Esophagus (tissue), 2 donors: Measurements from ENCODE around the gene PPP1R9B. TPM values are rescaled to one million over a fixed set of nuclear protein-coding genes. Genes with fewer than 3 reads are reported as not detected.
A peak's percentile ranks its signal among the peaks of the same experiment; 100 is the strongest.

Source experiments
- H3K27ac ChIP-seq, 2 donors: one replicate each; pipeline ENCODE4 v1.5.1; 2013; ENCODE audit warnings: low read depth in 2 of 2, mild to moderate bottlenecking in 2 of 2, inconsistent platforms in 1 of 2, low read length in 1 of 2, moderate library complexity in 1 of 2
- H3K27me3 ChIP-seq, 2 donors: one replicate each; pipeline ENCODE4 v1.6.1; 2013; ENCODE audit warnings: low read length in 2 of 2, control low read depth in 1 of 2, mild to moderate bottlenecking in 1 of 2; ENCODE audit not compliant: insufficient read depth in 2 of 2, control insufficient read depth in 1 of 2
- H3K36me3 ChIP-seq, 2 donors: one replicate each; pipeline ENCODE4 v1.6.1; 2013; ENCODE audit warnings: low read length in 1 of 2; ENCODE audit not compliant: control insufficient read depth in 2 of 2, insufficient read depth in 2 of 2
- H3K4me1 ChIP-seq, 2 donors: one replicate each; pipeline ENCODE4 v1.6.1; 2013; ENCODE audit warnings: low read length in 1 of 2; ENCODE audit not compliant: control insufficient read depth in 2 of 2, insufficient read depth in 2 of 2
- H3K4me3 ChIP-seq, 2 donors: one replicate each; pipeline ENCODE4 v1.5.1; 2013; ENCODE audit warnings: low read length in 2 of 2, mild to moderate bottlenecking in 2 of 2, low read depth in 1 of 2, moderate library complexity in 1 of 2
- H3K9me3 ChIP-seq, 2 donors: one replicate each; pipeline ENCODE4 v1.6.1; 2013; ENCODE audit warnings: mild to moderate bottlenecking in 2 of 2, low read depth in 1 of 2, low read length in 1 of 2, moderate library complexity in 1 of 2; ENCODE audit not compliant: control insufficient read depth in 2 of 2, insufficient read depth in 1 of 2
- WGBS, 2 donors: extraction: QIAGEN DNeasy Blood & Tissue Kit; methylation state at CpG; one replicate each; pipeline ENCODE4 v1.1.7; 2013; 5-methylcytosine and 5-hydroxymethylcytosine counted together
- polyA plus RNA-seq, 2 donors: library from polyadenylated mRNA; stranded (reverse); fragments of 200-250 nt; gene quantifications; one replicate each; pipeline ENCODE4 v1.2.3, GENCODE V29; 2013
- donor health status: healthy with polysubstance abuse.
- donor health status: Bipolar disorder and iron deficiency.

Gene PPP1R9B
- polyA plus RNA-seq, 2 donors = 15.4 to 31.3 TPM

DNA sequence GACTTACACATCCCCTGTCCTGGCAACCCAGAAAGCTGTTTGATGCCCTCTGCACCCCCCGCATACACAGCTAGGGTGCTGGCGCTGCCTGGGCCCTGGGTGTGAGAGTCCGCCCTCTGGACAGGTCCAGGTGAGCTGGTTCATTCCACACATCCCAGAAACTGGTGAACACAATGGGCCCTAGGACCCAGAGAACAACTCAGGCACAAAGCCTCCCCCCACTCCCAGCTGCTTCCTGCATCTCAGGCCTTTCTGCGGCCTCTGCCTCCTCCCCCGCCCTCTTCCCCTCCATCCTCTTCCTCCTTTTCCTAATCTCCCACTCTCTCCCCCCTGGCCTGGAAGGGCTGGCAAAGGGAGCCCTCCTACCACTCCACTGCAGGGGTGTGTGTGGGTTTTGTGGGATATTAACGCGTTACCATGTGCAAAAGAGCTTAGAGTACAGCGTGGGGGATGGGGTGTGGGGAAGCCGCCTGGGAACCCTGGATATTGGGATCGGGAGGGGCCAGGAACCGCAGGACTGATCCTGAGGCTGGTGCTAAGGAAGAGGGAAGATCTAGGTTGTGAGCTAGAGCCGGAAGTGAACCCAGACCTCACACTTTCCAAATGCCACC lies 1.6 kb upstream of the PPP1R9B start:
- Histone ChIP-seq H3K27me3 (no peaks in the 10 kb centered on the region), H3K4me3 (peak overlapping the region; percentile 26 to 81), H3K36me3 (peaks cover 0 to under 1% of the 10 kb centered on the region in 2 donors), H3K9me3 (no peaks in the 10 kb centered on the region), H3K27ac (peak overlapping the region; percentile 82 to 91), H3K4me1 (peaks cover 11 to 20% of the 10 kb centered on the region in 2 donors)
- WGBS, 2 donors = 1% methylated on average over 11 to 12 of the region's 12 CpGs

DNA sequence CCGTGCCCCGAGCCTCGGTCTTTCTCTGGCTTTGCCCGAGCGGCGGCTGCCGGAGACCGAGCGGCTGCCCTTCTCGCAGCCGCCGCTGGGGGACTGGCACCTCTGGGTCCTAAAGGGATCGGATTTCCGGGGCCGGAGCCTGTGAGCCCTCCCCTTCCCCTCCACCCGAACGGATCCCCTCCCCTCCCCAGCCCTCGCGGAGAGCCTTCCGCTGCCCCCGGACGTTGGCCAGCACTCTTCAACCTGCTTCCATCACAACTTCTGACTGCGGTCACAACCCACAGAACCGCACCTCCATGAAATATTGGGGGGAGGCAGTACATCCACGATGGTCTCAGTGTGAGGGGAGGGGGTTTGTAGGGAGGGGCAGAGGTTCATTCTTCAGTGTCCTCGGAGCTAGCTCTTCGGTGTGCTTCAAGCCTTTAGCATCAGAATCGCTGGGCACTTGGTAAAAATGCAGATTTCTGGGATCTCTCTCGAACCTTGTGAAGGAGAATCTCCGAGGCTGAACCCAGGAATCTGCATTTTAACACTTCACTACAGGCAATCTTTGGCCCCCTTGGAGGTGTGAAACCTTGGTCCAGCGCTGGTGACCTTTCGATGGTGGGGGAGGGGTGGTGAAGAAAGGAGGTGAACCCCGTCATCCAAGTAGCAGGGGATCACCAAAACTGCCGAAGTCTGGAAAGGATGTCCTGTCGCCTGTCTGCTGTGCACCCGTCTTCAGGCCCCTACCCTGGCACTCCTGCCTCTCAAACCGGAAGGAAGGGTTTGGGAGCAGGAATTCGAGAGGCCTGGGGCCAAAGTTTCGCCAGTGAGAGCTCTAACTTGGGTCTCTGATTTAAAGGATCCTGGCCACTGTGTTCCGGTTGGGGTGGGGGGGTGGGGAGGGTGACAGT lies 812 bp upstream of the PPP1R9B start:
- H3K27me3 ChIP-seq = no peaks in the 10 kb centered on the region
- 0 to 1% methylated on average over 29 to 40 of the region's 40 CpGs for WGBS, 2 donors
- H3K4me3 ChIP-seq = peak overlapping the region; percentile 75 to 81
- peaks cover 13 to 28% of the 10 kb centered on the region in 2 donors for H3K4me1 ChIP-seq
- H3K36me3 ChIP-seq = peaks cover 0 to 2% of the 10 kb centered on the region in 2 donors
- no peaks in the 10 kb centered on the region for H3K9me3 ChIP-seq
- peak overlapping the region; percentile 82 to 91 for H3K27ac ChIP-seq

DNA sequence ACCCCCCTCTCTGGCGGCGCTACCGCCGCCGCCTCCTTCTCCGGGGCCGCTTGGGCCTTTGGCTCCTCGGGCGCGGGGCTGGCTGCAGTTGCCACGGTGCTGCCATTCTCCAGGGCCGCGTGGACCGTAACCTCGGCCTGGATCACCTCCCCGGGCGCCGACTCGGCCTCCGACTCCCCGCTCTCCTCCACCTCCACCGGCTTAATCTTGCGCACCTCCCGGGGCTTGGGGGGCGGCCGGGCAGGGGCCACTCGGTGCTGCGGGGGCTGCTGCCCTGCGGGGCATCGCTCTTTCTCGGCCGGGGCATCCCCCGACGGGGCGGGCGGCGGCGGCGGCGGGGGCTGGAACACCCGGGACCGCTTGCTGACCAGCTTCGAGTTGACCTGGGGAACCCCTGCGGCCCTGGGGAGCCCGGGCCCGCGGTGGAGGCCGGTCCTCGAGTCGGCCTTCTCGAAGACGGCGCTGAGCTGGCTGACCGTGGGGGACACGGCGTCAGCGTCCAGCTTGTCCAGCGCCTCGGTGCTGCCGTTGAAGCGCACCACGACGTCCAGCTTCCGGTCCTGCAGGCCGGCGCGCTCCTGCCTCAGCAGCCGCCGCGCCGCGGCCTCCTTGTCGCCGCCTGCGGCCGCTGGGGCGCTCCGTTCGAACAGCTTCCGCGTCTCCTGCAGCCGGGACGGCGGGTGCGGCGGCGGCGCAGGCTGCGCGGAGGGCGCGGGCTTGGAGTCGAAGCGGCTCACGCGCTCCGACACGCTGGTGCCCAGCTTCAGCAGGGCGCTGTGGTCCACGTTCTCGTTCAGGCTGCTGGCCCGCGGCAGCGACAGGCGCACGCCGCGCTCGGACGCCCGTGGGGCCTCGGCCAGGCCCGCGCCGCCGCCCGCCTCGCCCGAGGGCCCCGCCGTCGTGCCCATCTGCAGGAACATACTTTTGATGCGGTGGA lies 792 bp downstream of the PPP1R9B start:
- H3K36me3 ChIP-seq = peaks cover under 1 to 6% of the 10 kb centered on the region in 2 donors
- H3K4me3 ChIP-seq = peak overlapping the region; percentile 75 to 81
- H3K27me3 ChIP-seq = no peaks in the 10 kb centered on the region
- 1% methylated on average over 84 to 123 of the region's 123 CpGs for WGBS, 2 donors
- peaks cover 22 to 43% of the 10 kb centered on the region in 2 donors for H3K4me1 ChIP-seq
- H3K9me3 ChIP-seq = no peaks in the 10 kb centered on the region
- H3K27ac ChIP-seq = peak overlapping the region; percentile 82 to 91

DNA sequence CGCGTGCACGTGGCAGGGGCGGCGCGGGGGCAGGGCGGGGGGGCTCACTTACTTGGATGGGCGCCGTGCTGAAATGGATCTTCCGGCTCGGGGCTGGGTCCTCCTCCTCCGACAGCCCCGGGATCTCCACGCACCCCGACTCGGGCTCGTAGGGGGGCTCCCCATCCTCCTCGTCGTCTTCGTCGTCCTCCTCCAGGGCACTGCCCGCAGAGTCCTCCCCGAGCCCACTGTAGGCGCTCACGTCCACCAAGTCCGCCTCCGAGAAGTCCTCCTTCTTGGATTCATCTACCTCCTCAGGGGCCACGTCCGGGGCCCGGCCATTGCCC lies 1.4 kb downstream of the PPP1R9B start:
- Histone ChIP-seq H3K9me3 (no peaks in the 10 kb centered on the region), H3K36me3 (peaks cover 3 to 13% of the 10 kb centered on the region in 2 donors), H3K4me1 (peaks cover 22 to 48% of the 10 kb centered on the region in 2 donors), H3K27ac (peak overlapping the region; percentile 82 to 91), H3K27me3 (no peaks in the 10 kb centered on the region), H3K4me3 (peak overlapping the region; percentile 75 to 81)
- 0 to 1% methylated on average over 21 to 30 of the region's 30 CpGs for WGBS, 2 donors

DNA sequence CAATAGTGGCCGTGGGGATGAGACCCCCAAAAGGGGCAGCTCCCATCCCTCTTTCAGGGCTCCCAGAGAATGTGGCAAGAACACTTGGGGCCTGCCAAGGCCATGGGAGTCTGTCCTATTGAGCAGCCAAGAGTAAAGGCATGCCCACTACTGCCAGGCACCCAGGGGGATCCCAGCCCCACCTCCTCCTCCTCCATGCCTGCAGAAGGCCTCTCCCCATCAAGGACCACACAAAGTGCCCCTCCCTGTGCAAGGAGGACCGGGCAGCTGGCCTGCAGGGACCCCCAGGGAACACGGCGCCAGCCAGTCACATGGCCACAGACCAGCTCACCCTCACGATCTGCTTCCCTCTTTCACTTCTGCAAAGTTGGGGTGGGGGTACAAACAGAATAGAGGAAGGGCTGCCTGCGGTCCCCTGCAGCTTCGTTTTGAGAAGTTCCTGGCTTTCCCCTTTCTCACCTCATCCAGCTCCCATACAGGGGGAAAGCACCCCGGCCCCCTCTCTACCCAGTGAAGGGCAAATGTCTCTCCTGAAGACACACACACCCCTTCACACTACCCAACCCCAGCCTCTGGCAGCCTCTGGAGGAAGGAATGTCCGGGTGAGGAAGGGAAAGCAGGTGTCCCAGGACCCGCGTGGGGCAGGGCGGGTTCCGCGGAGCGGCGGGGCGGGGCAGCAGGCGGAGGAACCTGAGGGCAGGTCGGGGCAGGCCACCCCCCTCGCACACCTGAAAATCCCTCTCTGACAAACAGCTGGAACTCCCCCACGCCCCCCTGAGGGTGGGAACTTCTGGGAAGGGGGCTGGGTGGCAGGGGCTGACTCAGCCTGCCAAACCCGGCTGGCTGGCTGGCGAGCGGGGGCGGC lies 2.0 kb downstream of the PPP1R9B start:
- 1 to 2% methylated on average over 18 to 25 of the region's 25 CpGs for WGBS, 2 donors
- Histone ChIP-seq H3K27me3 (no peaks in the 10 kb centered on the region), H3K4me1 (peaks cover 22 to 44% of the 10 kb centered on the region in 2 donors), H3K27ac (peak overlapping the region; percentile 82 to 91), H3K9me3 (no peaks in the 10 kb centered on the region), H3K4me3 (peak overlapping the region; percentile 75 to 81), H3K36me3 (peaks cover 7 to 17% of the 10 kb centered on the region in 2 donors)

DNA sequence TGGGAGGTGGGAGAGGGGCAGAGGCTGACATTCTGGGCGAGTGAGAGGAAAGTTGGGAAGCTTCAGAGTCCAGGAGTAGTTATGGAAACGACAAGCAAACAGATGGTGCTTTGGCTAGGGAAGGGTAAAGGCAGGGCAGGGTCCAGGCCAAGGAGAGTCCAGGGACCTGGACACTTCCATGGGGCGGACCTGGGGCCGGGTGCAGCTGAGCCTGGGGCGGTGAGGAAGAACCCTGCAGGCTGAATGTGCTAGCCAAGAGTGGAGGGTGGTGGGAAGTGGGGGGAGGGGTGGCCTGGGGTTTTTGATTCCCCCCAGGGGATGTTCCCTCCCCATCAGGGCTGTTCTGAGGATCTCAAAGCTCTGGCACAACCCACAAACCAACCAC lies 2.6 kb downstream of the PPP1R9B start:
- Histone ChIP-seq H3K36me3 (peaks cover 11 to 23% of the 10 kb centered on the region in 2 donors), H3K27ac (peak overlapping the region; percentile 82 to 91), H3K4me1 (peaks cover 22 to 47% of the 10 kb centered on the region in 2 donors), H3K27me3 (no peaks in the 10 kb centered on the region), H3K9me3 (no peaks in the 10 kb centered on the region), H3K4me3 (peak overlapping the region; percentile 75 to 81)
- 4 to 13% methylated on average over 5 of the region's 5 CpGs for WGBS, 2 donors

DNA sequence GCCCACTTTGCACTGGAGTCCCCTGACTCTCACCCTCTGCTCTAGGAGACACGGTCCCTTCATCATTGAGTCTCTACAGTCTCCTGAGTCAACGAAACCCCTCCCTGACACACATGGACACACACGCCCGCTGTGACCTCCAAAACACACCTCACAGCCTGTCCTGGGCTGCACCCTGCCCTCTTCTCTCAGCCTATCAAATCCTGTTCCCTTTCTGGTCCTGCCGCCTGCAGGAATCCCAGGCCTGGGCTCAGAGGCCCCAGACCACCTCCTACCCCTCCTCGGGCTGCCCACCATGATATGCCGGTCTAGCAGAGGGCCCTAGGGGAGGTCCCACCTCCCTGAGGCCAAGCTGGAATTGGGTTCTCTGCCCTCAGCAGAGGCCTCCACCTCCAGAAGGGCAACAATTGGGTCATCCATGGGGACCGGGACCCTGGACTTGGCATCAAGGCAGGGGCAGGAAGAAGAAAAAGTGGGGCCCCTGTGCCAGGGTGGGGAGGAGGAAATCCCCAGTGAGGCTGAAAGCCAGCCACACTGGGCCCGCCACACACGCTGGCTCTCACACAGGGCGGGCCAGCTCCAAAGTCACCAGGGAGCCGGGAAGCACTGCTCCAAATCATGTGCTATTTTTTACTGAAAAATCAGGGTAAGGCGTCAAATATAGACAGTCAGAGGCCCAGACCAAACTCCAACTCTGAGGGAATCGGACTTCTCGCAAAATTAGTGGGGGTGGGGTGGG lies 3.4 kb downstream of the PPP1R9B start:
- WGBS, 2 donors = 17 to 29% methylated on average over 15 of the region's 15 CpGs
- no peaks in the 10 kb centered on the region for H3K27me3 ChIP-seq
- H3K27ac ChIP-seq = peak overlapping the region; percentile 82 to 91
- H3K36me3 ChIP-seq = peaks cover 14 to 27% of the 10 kb centered on the region in 2 donors
- H3K4me3 ChIP-seq = peak overlapping the region; percentile 30 to 81
- H3K4me1 ChIP-seq = peaks cover 22 to 45% of the 10 kb centered on the region in 2 donors
- no peaks in the 10 kb centered on the region for H3K9me3 ChIP-seq

DNA sequence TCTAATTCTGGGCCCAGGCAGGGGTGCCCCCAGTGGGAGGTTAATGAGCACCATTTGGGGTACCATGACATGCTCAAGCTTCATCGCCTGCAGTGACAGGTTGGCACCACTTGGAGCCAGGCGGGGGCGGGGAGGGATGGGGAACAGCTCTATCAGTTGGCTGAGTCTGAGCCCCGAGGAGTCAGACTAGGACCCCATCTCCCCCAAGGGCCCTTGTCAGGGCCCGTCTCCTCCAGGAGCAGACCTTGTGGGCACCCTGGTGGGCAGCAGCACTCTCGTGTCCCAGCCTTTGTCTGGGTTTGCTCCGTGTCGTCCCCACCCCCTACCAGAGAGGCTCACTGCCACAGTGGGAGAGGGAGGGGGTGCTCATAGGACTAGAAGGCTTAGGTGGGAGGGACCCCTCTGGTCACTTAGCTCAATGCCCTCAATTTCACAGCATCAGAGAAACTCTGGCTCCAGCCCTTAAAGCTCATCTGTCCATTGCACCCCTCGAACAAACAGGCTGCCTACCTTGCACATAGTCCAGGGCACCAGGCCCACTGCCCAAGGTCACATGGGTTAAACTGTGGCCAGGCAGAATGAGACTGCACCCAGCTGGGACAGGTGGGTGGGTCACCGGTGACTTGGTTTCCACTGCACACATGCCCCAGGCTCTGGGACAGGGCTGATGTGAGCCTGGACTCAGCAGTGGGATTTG lies 4.1 kb downstream of the PPP1R9B start:
- Histone ChIP-seq H3K4me3 (peak overlapping the region in 1 of 2 donors; percentile 81), H3K27ac (peak overlapping the region; percentile 82 to 91), H3K36me3 (peaks cover 17 to 32% of the 10 kb centered on the region in 2 donors), H3K4me1 (peaks cover 22 to 39% of the 10 kb centered on the region in 2 donors), H3K27me3 (no peaks in the 10 kb centered on the region), H3K9me3 (no peaks in the 10 kb centered on the region)
- WGBS, 2 donors = 63 to 75% methylated on average over 10 of the region's 10 CpGs
